Measurements from ENCODE around the gene MEIS3. TPM values are rescaled to one million over a fixed set of nuclear protein-coding genes. Genes with fewer than 3 reads are reported as not detected.

Gene MEIS3
- total RNA-seq (2014; rRNA removed; shearing (Covaris generic)), result 0.63 and 2.9 TPM in 2 replicates

DNA sequence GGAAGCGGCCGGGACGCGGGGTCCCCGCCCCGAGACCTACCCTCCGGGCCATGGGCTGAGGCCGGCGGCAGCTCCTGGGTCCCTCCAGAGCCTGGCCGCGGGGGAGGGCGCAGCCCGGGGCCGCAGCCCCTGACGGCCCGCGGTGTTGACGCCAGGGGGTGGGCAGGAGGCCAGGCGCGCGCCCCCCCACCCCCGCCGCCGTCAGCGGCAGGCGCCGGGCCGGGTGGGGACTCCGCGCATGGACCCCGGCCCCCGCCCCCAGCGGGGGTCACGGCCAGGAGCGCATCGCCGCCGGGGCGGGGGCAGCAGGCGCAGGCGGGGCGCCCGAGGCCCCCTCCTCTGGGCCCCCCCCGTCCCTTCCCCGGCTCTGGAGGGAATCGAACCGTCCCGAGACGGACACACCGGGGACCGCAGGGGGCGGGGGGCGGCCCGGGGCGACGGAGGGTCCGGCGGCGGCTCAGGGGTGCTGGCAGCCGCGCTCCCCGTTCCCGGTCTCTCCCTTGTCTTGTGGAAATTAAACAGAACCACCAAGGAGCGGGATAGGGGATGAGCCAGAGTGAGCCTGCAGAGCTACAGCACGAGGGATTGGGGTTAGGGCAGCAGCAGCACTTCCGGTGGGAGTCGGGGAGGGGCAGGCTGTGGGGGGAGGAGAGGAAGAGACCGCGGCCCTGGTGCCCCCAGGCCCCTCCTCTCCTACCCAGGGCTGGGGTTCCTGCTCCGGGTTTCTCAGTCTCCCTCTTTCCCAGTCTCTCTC is at the start of gene MEIS3:
Gene MEIS3, minus strand, starts transcription at position 498 of the 754 bp plus-strand sequence. Its CDS starts 446 bp downstream, at position 52.
- DNase-seq (ENCODE audit: low read depth), result no peak

- DNase-seq (ENCODE audit: low read depth), result no peak
Observed at GRCh38 chr19:47467914-47468313, 48.6 kb upstream of the MEIS3 start.

DNA sequence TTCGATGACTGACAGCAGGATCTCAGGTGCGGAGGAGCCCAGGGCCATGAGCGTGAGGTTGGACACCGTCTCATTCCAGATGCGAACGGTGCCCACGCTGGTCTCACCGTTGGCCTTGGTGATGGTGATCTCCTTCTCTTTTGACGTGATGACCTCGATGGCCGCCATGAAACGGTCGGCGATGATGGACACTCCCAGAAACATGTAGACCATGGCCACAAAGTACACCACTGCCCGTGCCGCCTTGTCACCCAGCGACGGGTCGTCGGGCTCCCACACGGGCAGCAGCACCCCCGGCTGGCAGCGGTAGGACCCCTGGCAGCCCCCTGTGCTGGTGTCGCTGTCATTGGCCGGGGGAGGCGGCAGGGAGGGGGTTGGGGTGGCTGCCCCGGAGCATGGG is 46.6 kb upstream of the MEIS3 start:
- DNase-seq (ENCODE audit: low read depth), result no peak

DNA sequence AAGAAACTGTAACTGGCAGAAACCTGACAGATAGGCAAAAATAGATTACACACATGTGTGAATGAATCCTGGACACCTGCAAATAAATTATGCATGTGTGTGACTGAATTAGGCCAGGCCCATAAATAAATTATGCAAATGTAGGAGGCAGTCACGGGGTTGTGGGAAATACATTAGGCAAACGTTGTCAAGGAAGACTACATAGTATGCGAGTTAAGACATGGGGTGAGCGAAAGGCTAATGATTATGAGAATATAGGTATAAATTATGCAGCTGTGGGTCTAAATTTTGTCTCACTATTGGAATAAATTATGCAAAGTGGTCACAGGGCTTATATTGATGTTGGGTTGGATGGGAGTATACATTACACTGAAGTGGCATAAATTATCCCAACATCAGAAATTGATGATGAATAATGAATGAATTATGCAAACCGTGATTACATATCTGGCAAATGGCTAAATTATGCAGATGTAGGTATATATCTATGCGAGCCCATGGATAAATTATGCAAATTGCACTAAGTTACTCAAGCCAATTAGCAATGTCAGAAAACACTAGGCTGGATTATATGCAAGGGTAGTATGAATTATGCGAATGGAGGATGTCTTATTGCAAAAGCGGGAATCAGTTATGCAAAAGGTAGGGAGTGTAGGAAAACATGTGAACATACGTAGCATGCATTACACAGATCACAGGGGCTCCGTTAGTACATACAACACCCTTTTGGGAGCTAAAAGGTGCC is 45.5 kb upstream of the MEIS3 start:
- no peak for DNase-seq (ENCODE audit: low read depth)

DNA sequence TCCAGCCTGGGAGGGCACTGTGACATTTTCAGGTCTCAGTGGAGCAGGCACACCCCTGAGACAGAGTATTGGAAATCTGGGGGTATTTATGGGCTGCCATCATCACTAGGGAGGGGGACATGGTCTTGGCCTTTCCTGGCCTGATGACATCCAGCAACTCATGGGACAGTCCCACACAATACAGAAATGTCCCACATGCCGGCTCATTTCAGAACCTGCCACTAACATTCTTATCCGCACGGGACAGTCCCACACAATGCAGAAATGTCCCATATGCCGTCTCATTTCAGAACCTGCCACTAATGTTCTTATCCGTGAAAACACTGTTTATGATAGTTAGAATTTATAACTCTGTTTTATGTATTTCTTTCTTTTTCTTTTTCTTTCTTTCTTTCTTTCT is 42.5 kb upstream of the MEIS3 start:
- DNase-seq (ENCODE audit: low read depth), result no peak

DNA sequence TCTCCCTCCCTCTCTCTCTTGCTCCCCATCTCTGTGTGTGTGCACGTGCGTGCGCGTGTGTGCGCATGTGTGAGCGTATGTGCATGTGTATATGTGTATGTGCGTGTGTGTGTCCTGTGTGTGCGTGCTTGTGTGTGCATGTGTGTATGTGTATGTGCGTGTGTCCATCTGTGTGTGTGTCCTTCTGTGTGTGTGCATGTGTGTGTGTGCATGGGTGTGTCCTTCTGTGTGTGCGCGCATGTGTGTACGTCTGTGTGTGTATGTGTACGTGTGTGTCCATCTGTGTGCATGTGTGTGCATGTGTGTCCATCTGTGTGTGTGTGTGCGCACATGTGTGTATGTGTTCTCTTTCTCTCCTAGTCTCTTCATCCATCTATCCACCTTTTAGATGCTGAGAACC is 40.1 kb upstream of the MEIS3 start:
- DNase-seq (ENCODE audit: low read depth), result no peak

GRCh38 chr19:47458672-47459071 is 39.3 kb upstream of the MEIS3 start:
- DNase-seq (ENCODE audit: low read depth), result no peak

GRCh38 chr19:47456721-47457474 is 37.6 kb upstream of the MEIS3 start:
- DNase-seq (ENCODE audit: low read depth), result no peak

DNA sequence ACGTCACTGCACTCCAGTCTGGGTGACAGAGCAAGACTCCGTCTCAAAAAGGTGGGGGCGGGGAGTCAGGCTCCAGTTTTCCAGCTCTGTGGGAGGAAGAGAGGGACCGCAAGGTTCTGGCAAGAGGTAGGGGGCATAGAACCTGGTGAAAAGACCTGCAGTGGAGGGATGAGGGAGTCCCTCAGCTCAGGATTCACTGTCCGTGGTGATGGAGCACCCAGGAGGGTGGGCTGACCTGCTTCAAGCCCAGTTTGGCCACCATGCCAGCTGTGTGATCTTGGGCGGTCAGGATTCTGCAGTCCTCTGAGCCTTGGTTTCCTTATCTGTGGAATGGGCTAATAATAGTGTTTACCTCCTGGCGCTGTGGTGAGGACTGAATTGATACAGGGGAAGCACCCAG is 31.2 kb upstream of the MEIS3 start:
- no peak for DNase-seq (ENCODE audit: low read depth)

DNA sequence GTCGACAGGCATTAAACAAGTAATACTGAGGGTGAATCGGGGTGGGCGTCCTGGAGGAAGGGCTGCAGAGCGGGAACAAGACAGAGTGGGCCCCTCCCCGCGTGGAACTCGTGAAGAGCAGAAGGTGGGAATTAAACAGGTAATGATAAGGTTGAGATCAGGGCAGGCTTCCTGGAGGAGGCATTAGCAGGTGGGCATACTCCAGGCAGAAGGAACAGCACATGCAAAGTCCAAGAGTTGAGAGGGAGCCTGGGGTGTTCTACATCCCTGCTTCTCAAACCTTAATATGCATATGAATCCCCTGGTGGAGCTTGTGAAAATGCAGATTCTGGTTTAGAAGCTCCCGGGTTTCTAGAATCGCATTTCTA is 29.0 kb upstream of the MEIS3 start:
- DNase-seq (ENCODE audit: low read depth), result no peak

DNA sequence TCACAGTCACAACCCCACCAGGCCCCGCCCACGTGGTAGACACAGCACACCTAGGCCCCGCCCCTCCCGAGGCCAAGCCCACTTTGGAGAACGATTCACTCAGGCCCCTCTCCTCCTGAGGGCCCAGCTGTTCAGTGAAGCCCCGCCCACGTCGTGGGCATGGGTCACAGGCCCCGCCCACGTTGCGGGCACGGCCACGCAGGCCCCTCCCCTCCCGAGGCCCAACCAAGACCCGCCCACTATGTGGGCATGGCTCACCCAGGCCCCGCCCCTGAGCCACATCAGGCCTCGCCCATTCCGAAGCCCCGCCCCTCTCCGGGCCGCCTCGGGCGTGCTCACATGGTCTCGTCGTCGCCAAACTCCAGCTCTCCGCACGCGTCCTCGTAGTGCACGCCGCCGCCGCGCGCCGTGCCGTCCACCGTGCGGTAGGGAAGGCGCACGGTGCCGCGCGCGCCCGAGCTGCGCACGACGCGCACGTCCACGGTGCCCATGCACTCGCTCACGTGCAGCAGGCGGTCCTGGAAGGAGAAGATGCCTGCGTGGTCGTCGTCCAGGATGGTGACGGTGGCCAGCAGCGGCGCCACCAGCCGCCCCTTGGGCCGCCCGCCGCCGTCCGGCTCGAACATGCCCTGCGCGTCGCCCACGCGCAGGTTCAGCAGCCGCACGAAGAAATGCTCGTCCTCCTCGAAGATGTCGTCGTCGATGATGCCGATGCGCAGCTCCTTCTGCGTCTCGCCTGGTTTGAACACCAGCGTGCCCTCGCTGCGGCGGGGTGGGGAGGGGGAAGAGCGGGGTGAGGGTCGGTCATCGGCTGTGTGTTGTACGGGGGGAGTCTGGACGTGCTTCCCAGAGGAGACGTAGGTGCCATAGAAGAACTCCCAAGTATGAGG is 28.4 kb upstream of the MEIS3 start:
- DNase-seq (ENCODE audit: low read depth), result peak; percentile 72

GRCh38 chr19:47446534-47447469 is 27.5 kb upstream of the MEIS3 start:
- peak; percentile 75 for DNase-seq (ENCODE audit: low read depth)

- DNase-seq (ENCODE audit: low read depth), result peak; percentile 68
Observed at GRCh38 chr19:47445937-47446402, 26.6 kb upstream of the MEIS3 start.

DNA sequence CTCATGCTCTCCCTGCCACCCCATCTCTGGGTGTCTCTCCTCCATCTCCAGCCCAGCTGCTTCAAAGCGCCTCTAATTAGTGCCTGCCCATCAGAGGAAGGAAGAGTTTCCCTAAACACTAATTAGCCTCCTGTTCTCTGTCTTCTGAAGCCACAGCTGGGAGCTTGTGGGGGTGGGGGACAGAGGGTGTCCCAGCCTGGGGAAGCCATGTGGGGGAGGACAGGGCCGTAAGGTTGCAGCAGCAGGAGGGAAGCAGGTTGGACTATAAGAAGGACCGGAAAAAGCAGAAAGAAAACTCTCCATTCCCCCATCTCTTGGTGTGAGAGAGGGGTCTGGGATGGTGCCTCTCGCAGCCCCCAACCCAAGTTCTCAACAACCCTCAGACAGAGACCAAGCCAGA is 26.2 kb upstream of the MEIS3 start:
- no peak for DNase-seq (ENCODE audit: low read depth)

DNA sequence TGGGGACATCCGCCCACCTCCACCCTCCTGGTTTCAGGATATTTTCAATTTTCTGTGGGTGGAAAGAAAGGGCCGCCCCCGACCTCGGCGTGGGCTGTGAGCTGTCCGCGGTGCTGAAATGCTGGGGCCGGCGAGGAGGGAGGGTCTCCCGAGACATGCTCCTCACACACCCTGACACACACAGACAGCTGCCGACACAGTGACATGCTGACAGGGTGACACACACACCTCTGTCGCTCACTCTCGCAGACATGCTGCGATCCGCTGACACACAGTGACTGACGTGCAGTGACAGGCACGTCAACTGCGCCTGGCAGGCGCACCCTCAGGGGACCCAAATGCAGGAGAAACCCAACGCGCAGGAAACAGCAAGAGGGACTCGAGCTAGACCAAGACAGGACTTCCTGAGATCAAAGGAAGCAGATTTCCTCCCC is 25.1 kb upstream of the MEIS3 start:
- no peak for DNase-seq (ENCODE audit: low read depth)

DNA sequence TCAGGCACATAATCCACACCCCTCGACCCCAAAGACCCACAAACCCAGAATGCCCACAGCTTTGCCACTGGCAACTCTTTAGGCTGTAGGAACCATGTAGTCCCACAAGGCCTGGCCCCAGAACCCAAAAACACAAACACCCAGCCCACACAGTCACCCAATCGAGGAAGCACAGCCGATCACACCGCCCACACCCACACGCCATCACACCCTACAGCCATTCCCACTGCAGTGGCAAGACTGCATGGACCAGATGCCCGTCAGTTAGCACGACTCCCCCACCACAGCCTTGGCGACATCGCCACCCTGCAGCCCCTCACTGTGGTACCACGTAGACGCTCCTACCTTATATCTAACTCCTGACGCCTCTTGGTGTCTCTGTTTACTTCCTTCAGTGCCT is 24.0 kb upstream of the MEIS3 start:
- no peak for DNase-seq (ENCODE audit: low read depth)

DNA sequence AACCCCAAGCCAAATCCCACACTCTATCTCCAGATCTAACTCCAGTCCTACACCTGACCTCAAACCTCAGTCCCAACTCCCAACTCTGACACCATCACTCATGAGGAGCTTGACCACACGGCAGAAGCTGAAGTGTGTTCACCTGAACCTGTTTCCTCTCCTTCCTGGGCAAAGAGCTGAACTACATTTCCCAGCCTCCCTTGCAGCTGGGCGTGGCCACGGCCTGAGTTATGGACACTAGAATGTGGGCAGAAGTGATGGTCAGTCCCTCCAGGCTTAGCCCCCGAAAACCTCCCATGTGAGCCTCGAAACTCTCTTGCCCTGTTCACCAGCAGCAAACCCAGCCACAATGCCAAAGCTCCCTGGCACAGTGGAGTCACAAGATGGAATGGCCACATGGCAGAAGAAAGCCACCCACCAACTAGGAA is 19.5 kb upstream of the MEIS3 start:
- no peak for DNase-seq (ENCODE audit: low read depth)

- no peak for DNase-seq (ENCODE audit: low read depth)
Observed at GRCh38 chr19:47437500-47437899, 18.2 kb upstream of the MEIS3 start.

- DNase-seq (ENCODE audit: low read depth), result peak; percentile 78
Observed at GRCh38 chr19:47436712-47437401, 17.5 kb upstream of the MEIS3 start.
